GM12874 (cell line): Measurements from ENCODE around the gene RSBN1L.

Source experiments
- CTCF ChIP-seq: IDR thresholded peaks from 2 replicates; pipeline ENCODE4 v1.5.1; 2011; ENCODE audit warnings: low read depth, mild to moderate bottlenecking, control low read depth, low read length, moderate library complexity; ENCODE audit not compliant: insufficient read depth

The RSBN1L gene

GRCh38 chr7:77674878-77675277 lies 21.4 kb upstream of the RSBN1L start:
- no peak for TF ChIP-seq CTCF

GRCh38 chr7:77679608-77680007 lies 16.7 kb upstream of the RSBN1L start:
- no peak for TF ChIP-seq CTCF

- no peak for TF ChIP-seq CTCF
Observed at GRCh38 chr7:77680266-77680665, 16.0 kb upstream of the RSBN1L start.

- TF ChIP-seq CTCF, result no peak
Observed at GRCh38 chr7:77684030-77684429, 12.2 kb upstream of the RSBN1L start.

- TF ChIP-seq CTCF, result no peak
Observed at GRCh38 chr7:77685233-77685632, 11.0 kb upstream of the RSBN1L start.

- TF ChIP-seq CTCF, result no peak
Observed at GRCh38 chr7:77687100-77687746, 9.0 kb upstream of the RSBN1L start.

GRCh38 chr7:77687747-77688144 lies 8.5 kb upstream of the RSBN1L start:
- TF ChIP-seq CTCF, result no peak
